Neural progenitor cell (in vitro differentiated cells): ENCODE results near the gene CCDC33. TPM values are rescaled to one million over a fixed set of nuclear protein-coding genes. Genes with fewer than 3 reads are reported as not detected.

Source experiments
- DNase-seq: peaks from one replicate; pipeline ENCODE4 v3.0.0-alpha.2; 2016; ENCODE audit warnings: low spot score
- H2AFZ ChIP-seq: fragments of 200-600 bp; sonication (generic); replicated peaks from 2 replicates; pipeline ENCODE4 v1.6.1; 2016; ENCODE audit warnings: antibody characterized with exemption
- H3F3A ChIP-seq: fragments of 200-600 bp; sonication (generic); 2 replicates; pipeline ENCODE4 v1.6.1; 2016; ENCODE audit warnings: antibody characterized with exemption, low read depth
- H3K27ac ChIP-seq: fragments of 200-600 bp; sonication (generic); 2 replicates; pipeline ENCODE4 v1.5.1; 2016; ENCODE audit warnings: mild to moderate bottlenecking
- H3K27me3 ChIP-seq: fragments of 200-600 bp; sonication (generic); 2 replicates; pipeline ENCODE4 v1.6.1; 2016; ENCODE audit warnings: mild to moderate bottlenecking, moderate library complexity
- H3K36me3 ChIP-seq: fragments of 200-600 bp; sonication (generic); 2 replicates; pipeline ENCODE4 v1.5.1; 2016
- H3K4me1 ChIP-seq: fragments of 200-600 bp; sonication (generic); 2 replicates; pipeline ENCODE4 v1.6.1; 2016; ENCODE audit warnings: mixed run types
- H3K4me2 ChIP-seq: fragments of 200-600 bp; sonication (generic); 2 replicates; pipeline ENCODE4 v1.6.1; 2016
- H3K4me3 ChIP-seq: fragments of 200-600 bp; sonication (generic); 2 replicates; pipeline ENCODE4 v1.5.1; 2016
- H3K79me2 ChIP-seq: fragments of 200-600 bp; sonication (generic); 2 replicates; pipeline ENCODE4 v1.6.1; 2016; ENCODE audit warnings: low read depth
- H3K9ac ChIP-seq: fragments of 200-600 bp; sonication (generic); 2 replicates; pipeline ENCODE4 v1.6.1; 2016
- H3K9me3 ChIP-seq: fragments of 200-600 bp; sonication (generic); 2 replicates; pipeline ENCODE4 v1.5.1; 2016; ENCODE audit warnings: low read depth
- H4K20me1 ChIP-seq: fragments of 200-600 bp; sonication (generic); 2 replicates; pipeline ENCODE4 v1.6.1; 2016; ENCODE audit warnings: low read depth
- H3K27ac Mint-ChIP-seq: 3 replicates; pipeline ENCODE4 v1.8.0; 2021; ENCODE audit warnings: mixed read lengths
- H3K27me3 Mint-ChIP-seq: 2 replicates; pipeline ENCODE4 v1.8.0; 2022; ENCODE audit warnings: low read depth, mild to moderate bottlenecking, inconsistent platforms, moderate library complexity, mixed read lengths; ENCODE audit not compliant: insufficient read depth
- H3K36me3 Mint-ChIP-seq: 3 replicates; pipeline ENCODE4 v1.8.0; 2021; ENCODE audit warnings: mixed read lengths
- H3K4me1 Mint-ChIP-seq: 3 replicates; pipeline ENCODE4 v1.8.0; 2021; ENCODE audit warnings: mixed read lengths
- H3K4me3 Mint-ChIP-seq: 3 replicates; pipeline ENCODE4 v1.8.0; 2021; ENCODE audit warnings: mild to moderate bottlenecking, moderate library complexity, mixed read lengths
- H3K9me3 Mint-ChIP-seq: 3 replicates; pipeline ENCODE4 v1.8.0; 2020; ENCODE audit warnings: mixed read lengths
- CTCF ChIP-seq: fragments of 200-600 bp; sonication (generic); IDR thresholded peaks from 2 replicates; pipeline ENCODE4 v1.5.1; 2017; ENCODE audit warnings: antibody characterized with exemption, mild to moderate bottlenecking
- EZH2 ChIP-seq: fragments of 200-600 bp; sonication (generic); IDR thresholded peaks from 2 replicates; pipeline ENCODE4 v1.6.1; 2017; ENCODE audit warnings: antibody characterized with exemption, mild to moderate bottlenecking, moderate library complexity
- EZH2phosphoT487 ChIP-seq: fragments of 200-600 bp; sonication (generic); IDR thresholded peaks from 2 replicates; pipeline ENCODE4 v1.6.1; 2017; ENCODE audit warnings: antibody characterized with exemption
- total RNA-seq: library from RNA; depleted of rRNA; stranded (reverse); fragments of >200 nt; gene quantifications from 2 replicates; pipeline ENCODE4 v1.2.3, GENCODE V29; 2015; ENCODE audit warnings: low replicate concordance

CCDC33 gene
- total RNA-seq, 1 donor from 2014 or later: not detected

- H3K27me3 Mint-ChIP-seq: peaks cover 26% of the 10 kb centered on the region
- Histone ChIP-seq H3K9ac (no peak overlapping the region), H3K4me3 (no peak overlapping the region), H3K36me3 (no peaks in the 10 kb centered on the region), H3K27ac (no peak overlapping the region), H3K27me3 (no peaks in the 10 kb centered on the region), H3K4me1 (peaks cover 51% of the 10 kb centered on the region), H4K20me1 (no peaks in the 10 kb centered on the region), H3K4me2 (peak overlapping the region; percentile 65), H3K79me2 (no peaks in the 10 kb centered on the region), H3K9me3 (no peaks in the 10 kb centered on the region), H3F3A (peaks cover 48% of the 10 kb centered on the region), H2AFZ (no peak overlapping the region)
- no peaks in the 10 kb centered on the region for H3K9me3 Mint-ChIP-seq
- H3K27ac Mint-ChIP-seq: peak overlapping the region; percentile 96
- TF ChIP-seq EZH2: no peak
- TF ChIP-seq CTCF: no peak
- TF ChIP-seq EZH2phosphoT487: no peak
- DNase-seq: peak; percentile 55
- no peaks in the 10 kb centered on the region for H3K36me3 Mint-ChIP-seq
- H3K4me3 Mint-ChIP-seq: peak overlapping the region; percentile 69
- H3K4me1 Mint-ChIP-seq: peaks cover 90% of the 10 kb centered on the region
Observed at GRCh38 chr15:74208901-74209559, 27.1 kb upstream of the CCDC33 start.

GRCh38 chr15:74209560-74209958 lies 26.6 kb upstream of the CCDC33 start:
- Histone ChIP-seq H3K36me3 (no peaks in the 10 kb centered on the region), H3K9ac (no peak overlapping the region), H3K4me2 (peak overlapping the region; percentile 65), H4K20me1 (no peaks in the 10 kb centered on the region), H3K4me1 (peaks cover 51% of the 10 kb centered on the region), H3K9me3 (no peaks in the 10 kb centered on the region), H3K4me3 (no peak overlapping the region), H3K79me2 (no peaks in the 10 kb centered on the region), H3K27me3 (no peaks in the 10 kb centered on the region), H3F3A (peaks cover 48% of the 10 kb centered on the region), H3K27ac (no peak overlapping the region), H2AFZ (no peak overlapping the region)
- Mint-ChIP-seq H3K4me3 (peak overlapping the region; percentile 69), H3K27me3 (peaks cover 26% of the 10 kb centered on the region), H3K4me1 (peaks cover 88% of the 10 kb centered on the region), H3K36me3 (no peaks in the 10 kb centered on the region), H3K27ac (peak overlapping the region; percentile 96), H3K9me3 (no peaks in the 10 kb centered on the region)
- TF ChIP-seq EZH2phosphoT487 (no peak), CTCF (no peak), EZH2 (no peak)
- no peak for DNase-seq

GRCh38 chr15:74209997-74210671 lies 26.0 kb upstream of the CCDC33 start:
- H3K9me3 Mint-ChIP-seq: no peaks in the 10 kb centered on the region
- Histone ChIP-seq H2AFZ (no peak overlapping the region), H3K9me3 (no peaks in the 10 kb centered on the region), H3K36me3 (no peaks in the 10 kb centered on the region), H3K4me3 (no peak overlapping the region), H3K9ac (no peak overlapping the region), H4K20me1 (no peaks in the 10 kb centered on the region), H3K79me2 (no peaks in the 10 kb centered on the region), H3F3A (peaks cover 49% of the 10 kb centered on the region), H3K4me1 (peaks cover 56% of the 10 kb centered on the region), H3K4me2 (peak overlapping the region; percentile 65), H3K27ac (no peak overlapping the region), H3K27me3 (no peaks in the 10 kb centered on the region)
- H3K4me3 Mint-ChIP-seq: no peak overlapping the region
- no peak for DNase-seq
- H3K36me3 Mint-ChIP-seq: no peaks in the 10 kb centered on the region
- peaks cover 27% of the 10 kb centered on the region for H3K27me3 Mint-ChIP-seq
- H3K27ac Mint-ChIP-seq: peak overlapping the region; percentile 36
- TF ChIP-seq EZH2: no peak
- TF ChIP-seq EZH2phosphoT487: no peak
- TF ChIP-seq CTCF: no peak
- H3K4me1 Mint-ChIP-seq: peaks cover 88% of the 10 kb centered on the region
